Measurements from ENCODE around the gene RFX3.

The RFX3 gene

GRCh38 chr9:3189113-3189861, 336.5 kb downstream of the RFX3 start:
- FAIRE-seq: no peak

- FAIRE-seq: no peak
Measured at GRCh38 chr9:3186751-3187150, 339.1 kb downstream of the RFX3 start.

DNA sequence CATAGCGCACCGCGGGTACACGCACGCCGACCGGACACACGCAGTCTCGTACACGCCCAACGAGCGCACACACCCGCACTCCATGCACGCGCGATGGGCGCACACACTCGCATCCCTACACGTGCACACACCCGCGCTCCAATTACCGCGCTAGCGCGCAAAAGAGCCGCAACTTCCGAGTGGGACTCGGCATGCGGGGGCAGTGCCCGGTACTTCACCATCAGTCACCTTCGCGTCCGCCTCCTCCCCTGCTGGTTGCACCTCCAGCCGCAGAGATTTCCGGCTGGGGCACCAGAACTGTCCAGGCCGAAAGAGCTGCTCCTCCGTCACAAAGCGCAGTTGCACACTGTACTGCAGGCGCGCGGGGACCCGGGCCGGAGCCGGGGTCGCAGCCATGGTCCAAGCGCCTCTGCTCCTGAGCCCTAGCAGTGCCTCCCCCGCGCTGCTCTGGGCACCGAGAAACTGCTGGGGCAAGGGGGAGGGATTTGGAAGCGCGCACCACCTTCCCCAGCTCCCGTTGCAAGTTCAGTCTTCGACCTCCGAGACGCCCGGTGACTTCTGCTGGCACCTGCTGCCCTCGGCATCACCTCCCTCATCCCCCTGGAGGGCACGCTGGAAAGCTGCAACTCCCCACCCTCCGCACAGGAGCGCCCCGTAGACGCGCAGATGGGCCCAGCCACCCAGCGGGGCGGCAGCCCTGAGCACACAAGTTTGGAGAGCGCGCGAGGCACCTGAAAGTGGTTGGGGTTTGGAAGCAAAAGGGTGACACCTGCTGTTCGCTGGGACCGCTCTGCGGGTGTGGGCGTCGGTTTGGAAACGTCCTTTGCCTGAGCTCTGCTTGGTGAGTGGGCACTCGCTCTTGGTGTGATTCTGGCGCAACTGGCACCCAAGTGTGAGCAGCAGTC, 344.5 kb downstream of the RFX3 start:
- no peak for FAIRE-seq

DNA sequence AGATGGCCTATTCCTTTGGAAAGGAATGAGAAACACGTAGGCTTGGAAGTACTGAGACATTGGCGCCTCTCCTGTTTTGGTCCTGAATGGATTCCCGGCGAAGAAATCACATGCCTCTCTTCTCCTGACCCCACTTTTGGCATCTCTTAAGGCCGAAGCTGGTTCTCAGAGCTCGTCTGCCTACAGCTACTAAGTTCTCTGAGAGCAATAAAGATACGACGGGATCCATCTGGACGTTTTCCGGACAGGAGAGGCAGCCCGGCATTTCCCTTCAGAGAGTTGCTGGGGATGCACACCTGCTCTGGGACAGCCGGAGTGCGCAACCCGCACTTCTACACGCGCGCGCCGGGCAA, 345.1 kb downstream of the RFX3 start:
- FAIRE-seq: no peak

- FAIRE-seq: no peak
Measured at GRCh38 chr9:3179711-3180110, 346.1 kb downstream of the RFX3 start.

DNA sequence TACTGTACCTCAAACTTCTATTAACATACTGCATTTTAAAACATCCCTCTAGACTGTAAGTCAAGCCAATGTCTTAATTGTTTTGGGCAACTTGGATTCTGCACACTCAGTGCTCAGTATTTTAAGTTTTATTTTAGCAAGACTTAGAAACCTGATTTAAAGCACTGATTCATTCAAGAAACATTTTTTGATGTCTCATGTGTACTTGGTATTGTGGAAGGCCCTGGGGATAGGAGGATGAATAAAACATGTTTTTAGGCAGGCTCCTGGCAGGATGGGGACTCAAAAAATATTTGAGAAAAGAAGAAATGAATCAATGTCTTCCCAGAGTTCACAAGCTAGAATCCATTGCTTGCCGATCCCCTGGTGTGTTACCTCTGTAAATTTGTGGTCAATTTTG, 347.9 kb downstream of the RFX3 start:
- FAIRE-seq: no peak

DNA sequence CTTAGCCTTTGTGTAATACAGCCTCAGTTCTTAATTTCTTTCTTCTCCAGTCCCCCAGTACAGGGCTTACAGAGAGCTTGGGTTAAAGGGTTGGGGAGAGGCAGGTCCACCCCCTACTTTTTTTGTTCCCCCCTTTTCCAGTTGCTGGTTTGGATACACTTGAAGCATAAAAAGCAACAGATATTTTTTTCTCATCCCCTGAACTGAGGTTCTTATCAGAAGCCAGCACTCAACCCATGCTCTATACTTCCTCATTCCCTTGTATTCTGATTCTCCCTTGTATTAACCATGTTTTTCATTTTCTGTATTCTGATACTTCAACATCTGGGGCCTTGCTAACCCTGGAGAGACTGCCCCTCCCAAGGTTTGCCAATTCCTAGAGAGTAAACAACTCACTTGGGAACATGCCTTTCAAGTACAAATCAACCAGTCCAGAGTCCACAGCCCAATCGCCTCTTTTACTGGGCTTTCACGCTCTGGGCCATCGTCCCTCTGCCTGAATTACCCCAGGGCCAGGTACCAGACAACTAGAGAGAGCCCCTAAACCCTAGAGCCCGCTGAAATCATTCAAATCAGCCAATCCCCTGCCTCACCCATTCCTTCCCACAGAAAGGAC, 348.5 kb downstream of the RFX3 start:
- FAIRE-seq: no peak

DNA sequence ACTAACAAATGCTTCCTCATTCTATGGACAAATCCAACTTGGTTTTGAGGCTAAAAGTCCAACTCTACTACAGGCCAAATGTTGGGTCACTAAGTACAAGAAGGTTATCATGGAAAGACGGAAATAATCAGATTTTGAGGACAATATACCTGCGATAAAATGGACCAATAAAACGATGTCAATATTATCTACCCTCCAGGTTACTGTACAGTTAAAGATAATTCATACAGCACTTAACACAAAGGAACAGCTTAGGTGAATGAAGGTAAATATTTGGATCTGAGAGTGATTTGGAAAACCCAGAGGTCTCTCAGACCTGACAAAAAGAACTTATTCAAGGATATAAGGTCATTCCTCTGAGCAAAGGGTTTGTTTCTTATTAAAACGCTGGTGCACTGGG, 352.4 kb downstream of the RFX3 start:
- FAIRE-seq: no peak

DNA sequence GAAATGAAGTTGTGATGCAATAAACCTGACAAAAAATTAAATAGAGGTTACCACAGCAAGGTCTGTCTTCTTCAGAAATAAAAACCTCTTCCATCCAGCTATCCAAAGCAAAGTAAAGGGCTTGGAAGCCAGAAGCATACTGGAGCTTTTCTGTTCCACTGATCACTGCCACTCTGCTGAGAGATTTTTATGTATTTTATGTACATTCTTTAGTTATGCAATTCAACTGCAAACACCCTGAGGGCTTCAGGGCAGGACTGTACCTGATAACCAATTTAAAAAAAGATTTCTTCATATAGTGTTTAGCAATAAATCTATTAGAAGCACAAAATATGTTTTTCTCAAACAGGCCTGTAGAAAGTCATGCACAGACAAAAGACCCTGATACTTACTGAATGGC, 355.0 kb downstream of the RFX3 start:
- no peak for FAIRE-seq
